Skeletal muscle satellite cell (primary cell): ENCODE results near the gene ADGRE3. TPM values are rescaled to one million over a fixed set of nuclear protein-coding genes. Genes with fewer than 3 reads are reported as not detected.

Experiments
- H3K27me3 ChIP-seq: 2 replicates; pipeline ENCODE4 v1.7.0; 2013; ENCODE audit warnings: low read length; ENCODE audit not compliant: control insufficient read depth, insufficient read depth
- H3K36me3 ChIP-seq: 2 replicates; pipeline ENCODE4 v1.7.0; 2013; ENCODE audit warnings: mild to moderate bottlenecking, control low read depth, low read length; ENCODE audit not compliant: insufficient read depth
- H3K4me1 ChIP-seq: 2 replicates; pipeline ENCODE4 v1.7.0; 2013; ENCODE audit warnings: low read length; ENCODE audit not compliant: control insufficient read depth, insufficient read depth
- H3K4me2 ChIP-seq: 2 replicates; pipeline ENCODE4 v1.7.0; 2013; ENCODE audit warnings: mild to moderate bottlenecking, low read length
- H3K4me3 ChIP-seq: 2 replicates; pipeline ENCODE4 v1.7.0; 2013; ENCODE audit warnings: low read length
- H3K9ac ChIP-seq: 2 replicates; pipeline ENCODE4 v1.7.0; 2013; ENCODE audit warnings: mild to moderate bottlenecking, low read depth, low read length, moderate library complexity
- H3K9me3 ChIP-seq: replicated peaks from 2 replicates; pipeline ENCODE4 v1.7.0; 2013; ENCODE audit warnings: mild to moderate bottlenecking, control low read depth, low read length
- total RNA-seq: library from RNA; depleted of rRNA; stranded (reverse); fragments of >200 nt; gene quantifications from 2 replicates; pipeline ENCODE4 v1.2.3, GENCODE V29; 2012; rRNA removed

Gene ADGRE3
- total RNA-seq: not detected in 2 replicates

- H3K27me3 ChIP-seq: no peaks in the 10 kb centered on the region
- H3K36me3 ChIP-seq: no peaks in the 10 kb centered on the region
- H3K9me3 ChIP-seq: no peaks in the 10 kb centered on the region
- H3K4me3 ChIP-seq: no peak within 1 kb of the TSS
- H3K4me1 ChIP-seq: no peaks in the 10 kb centered on the region
- H3K4me2 ChIP-seq: no peak within 1 kb of the TSS
- H3K9ac ChIP-seq: no peak within 1 kb of the TSS
These were observed at the start of gene ADGRE3 for GRCh38 chr19:14674764-14675163. Gene ADGRE3, minus strand, starts transcription at chr19:14674844. Its CDS starts 74 bp downstream, at chr19:14674770.

GRCh38 chr19:14722127-14722526 lies 47.5 kb upstream of the ADGRE3 start:
- Histone ChIP-seq H3K4me2 (no peak overlapping the region), H3K27me3 (no peaks in the 10 kb centered on the region), H3K36me3 (peaks cover 38% of the 10 kb centered on the region), H3K4me1 (no peaks in the 10 kb centered on the region), H3K4me3 (no peak overlapping the region), H3K9ac (no peak overlapping the region), H3K9me3 (peaks cover 39% of the 10 kb centered on the region)

- no peak overlapping the region for H3K4me2 ChIP-seq
- H3K36me3 ChIP-seq: peaks cover 65% of the 10 kb centered on the region
- H3K4me1 ChIP-seq: no peaks in the 10 kb centered on the region
- no peaks in the 10 kb centered on the region for H3K27me3 ChIP-seq
- peaks cover 49% of the 10 kb centered on the region for H3K9me3 ChIP-seq
- no peak overlapping the region for H3K9ac ChIP-seq
- H3K4me3 ChIP-seq: peak overlapping the region; percentile 6
These were observed 44.5 kb upstream of the ADGRE3 start for GRCh38 chr19:14719162-14719561.

GRCh38 chr19:14718522-14719116 lies 44.0 kb upstream of the ADGRE3 start:
- Histone ChIP-seq H3K4me1 (no peaks in the 10 kb centered on the region), H3K9ac (no peak overlapping the region), H3K9me3 (peaks cover 46% of the 10 kb centered on the region), H3K4me3 (no peak overlapping the region), H3K27me3 (no peaks in the 10 kb centered on the region), H3K36me3 (peaks cover 69% of the 10 kb centered on the region), H3K4me2 (no peak overlapping the region)

- Histone ChIP-seq H3K36me3 (peaks cover 76% of the 10 kb centered on the region), H3K4me2 (no peak overlapping the region), H3K9me3 (peaks cover 36% of the 10 kb centered on the region), H3K27me3 (no peaks in the 10 kb centered on the region), H3K4me1 (no peaks in the 10 kb centered on the region), H3K4me3 (no peak overlapping the region), H3K9ac (no peak overlapping the region)
These were observed 41.2 kb upstream of the ADGRE3 start for GRCh38 chr19:14715841-14716240.

GRCh38 chr19:14704450-14704849 lies 29.8 kb upstream of the ADGRE3 start:
- Histone ChIP-seq H3K4me3 (no peak overlapping the region), H3K9me3 (no peaks in the 10 kb centered on the region), H3K4me2 (no peak overlapping the region), H3K4me1 (no peaks in the 10 kb centered on the region), H3K27me3 (no peaks in the 10 kb centered on the region), H3K9ac (no peak overlapping the region), H3K36me3 (peaks cover 75% of the 10 kb centered on the region)

GRCh38 chr19:14703833-14704232 lies 29.2 kb upstream of the ADGRE3 start:
- Histone ChIP-seq H3K9me3 (no peaks in the 10 kb centered on the region), H3K4me3 (no peak overlapping the region), H3K9ac (no peak overlapping the region), H3K27me3 (no peaks in the 10 kb centered on the region), H3K4me2 (no peak overlapping the region), H3K4me1 (no peaks in the 10 kb centered on the region), H3K36me3 (peaks cover 75% of the 10 kb centered on the region)

- no peak overlapping the region for H3K4me2 ChIP-seq
- no peaks in the 10 kb centered on the region for H3K9me3 ChIP-seq
- no peaks in the 10 kb centered on the region for H3K4me1 ChIP-seq
- no peak overlapping the region for H3K4me3 ChIP-seq
- peaks cover 74% of the 10 kb centered on the region for H3K36me3 ChIP-seq
- H3K27me3 ChIP-seq: no peaks in the 10 kb centered on the region
- no peak overlapping the region for H3K9ac ChIP-seq
These were observed 26.2 kb upstream of the ADGRE3 start for GRCh38 chr19:14700711-14701375.

GRCh38 chr19:14699641-14700040 lies 25.0 kb upstream of the ADGRE3 start:
- no peak overlapping the region for H3K9ac ChIP-seq
- no peaks in the 10 kb centered on the region for H3K4me1 ChIP-seq
- H3K4me2 ChIP-seq: no peak overlapping the region
- peaks cover 74% of the 10 kb centered on the region for H3K36me3 ChIP-seq
- H3K4me3 ChIP-seq: no peak overlapping the region
- H3K9me3 ChIP-seq: no peaks in the 10 kb centered on the region
- H3K27me3 ChIP-seq: no peaks in the 10 kb centered on the region

- H3K4me2 ChIP-seq: no peak overlapping the region
- no peaks in the 10 kb centered on the region for H3K27me3 ChIP-seq
- no peaks in the 10 kb centered on the region for H3K9me3 ChIP-seq
- no peak overlapping the region for H3K9ac ChIP-seq
- H3K4me1 ChIP-seq: no peaks in the 10 kb centered on the region
- no peak overlapping the region for H3K4me3 ChIP-seq
- H3K36me3 ChIP-seq: peaks cover 41% of the 10 kb centered on the region
These were observed 20.8 kb upstream of the ADGRE3 start for GRCh38 chr19:14695471-14695870.

GRCh38 chr19:14694641-14695266 lies 20.1 kb upstream of the ADGRE3 start:
- H3K4me2 ChIP-seq: no peak overlapping the region
- H3K9ac ChIP-seq: no peak overlapping the region
- H3K4me1 ChIP-seq: no peaks in the 10 kb centered on the region
- H3K27me3 ChIP-seq: no peaks in the 10 kb centered on the region
- peaks cover 34% of the 10 kb centered on the region for H3K36me3 ChIP-seq
- no peak overlapping the region for H3K4me3 ChIP-seq
- no peaks in the 10 kb centered on the region for H3K9me3 ChIP-seq
